HuH-7.5 (cell line): ENCODE data around the gene PTPRJ.

Source experiments
- DNase-seq: peaks from one replicate; pipeline ENCODE4 v3.0.0; 2011; ENCODE audit warnings: low spot score

PTPRJ gene

GRCh38 chr11:47994417-47994816 is 14.1 kb downstream of the PTPRJ start:
- no peak for DNase-seq

GRCh38 chr11:47995360-47995769 is 15.0 kb downstream of the PTPRJ start:
- no peak for DNase-seq

DNA sequence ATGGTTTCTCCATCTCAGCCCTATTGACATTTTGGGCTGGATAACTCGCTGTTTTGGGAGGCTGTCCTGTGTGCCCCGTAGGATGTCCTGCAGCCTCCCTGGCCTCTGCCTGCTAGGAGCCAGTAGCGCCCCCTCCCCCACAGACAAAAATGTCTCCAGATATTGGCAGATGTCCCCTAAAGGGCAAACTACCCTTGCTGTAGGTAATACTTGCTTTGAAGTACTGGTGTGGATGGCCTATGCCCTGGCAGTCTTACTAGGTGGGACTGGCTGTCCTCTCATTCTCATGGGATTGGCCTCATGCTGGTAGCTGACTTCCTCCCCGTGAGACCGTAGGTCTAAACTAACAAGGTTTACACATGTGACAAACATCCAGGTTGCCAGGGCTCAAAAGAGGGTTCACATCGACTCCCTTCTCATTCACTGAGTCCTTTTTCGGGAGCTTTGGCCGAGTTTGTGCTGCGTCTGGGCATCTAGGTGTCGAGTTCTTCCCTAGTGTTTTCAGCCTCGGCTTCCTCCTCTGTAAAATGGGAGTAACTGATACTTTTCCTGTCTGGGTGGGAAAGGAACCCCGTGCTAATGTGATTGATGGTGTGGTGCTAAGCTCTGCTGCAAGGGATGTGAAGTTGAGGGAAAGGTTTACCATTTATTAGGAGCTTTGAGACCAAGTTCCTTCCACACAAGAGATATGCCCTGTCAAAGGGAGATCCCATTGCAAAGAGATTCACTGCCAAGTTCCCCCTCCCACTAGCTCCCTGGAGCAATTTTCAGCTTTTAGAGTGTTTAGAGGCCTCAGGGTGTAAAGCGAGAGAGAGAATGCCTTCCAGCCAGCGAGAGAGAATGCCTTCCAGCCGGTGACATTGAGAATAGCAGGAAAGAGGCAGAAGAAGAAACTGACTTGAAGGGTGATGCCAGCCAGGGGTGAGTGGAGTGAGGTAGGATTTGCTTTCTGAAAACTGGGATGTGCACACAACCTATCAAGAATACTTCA is 17.0 kb downstream of the PTPRJ start:
- no peak for DNase-seq

GRCh38 chr11:47998345-47998732 is 18.0 kb downstream of the PTPRJ start:
- no peak for DNase-seq

GRCh38 chr11:47998733-47999359 is 18.5 kb downstream of the PTPRJ start:
- DNase-seq = peak; percentile 20

DNA sequence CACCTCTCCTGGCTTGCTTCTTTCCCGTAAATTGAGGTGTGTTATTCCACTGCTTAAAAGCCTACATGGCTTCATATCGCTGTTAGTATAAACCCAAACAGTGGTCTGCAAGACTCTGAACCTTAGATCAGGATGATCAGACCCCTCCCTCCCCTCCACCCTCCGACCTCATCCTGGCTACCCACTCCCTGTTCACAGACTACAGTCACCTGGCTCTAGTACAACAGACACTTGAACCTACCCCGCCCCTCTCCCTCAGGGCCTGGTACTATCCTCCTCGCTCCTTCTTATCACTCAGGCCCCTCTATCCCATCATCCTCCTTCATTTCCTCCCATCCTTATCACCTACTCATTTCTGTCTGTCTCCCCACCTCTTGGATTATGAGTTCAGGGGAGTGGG is 20.1 kb downstream of the PTPRJ start:
- no peak for DNase-seq

DNA sequence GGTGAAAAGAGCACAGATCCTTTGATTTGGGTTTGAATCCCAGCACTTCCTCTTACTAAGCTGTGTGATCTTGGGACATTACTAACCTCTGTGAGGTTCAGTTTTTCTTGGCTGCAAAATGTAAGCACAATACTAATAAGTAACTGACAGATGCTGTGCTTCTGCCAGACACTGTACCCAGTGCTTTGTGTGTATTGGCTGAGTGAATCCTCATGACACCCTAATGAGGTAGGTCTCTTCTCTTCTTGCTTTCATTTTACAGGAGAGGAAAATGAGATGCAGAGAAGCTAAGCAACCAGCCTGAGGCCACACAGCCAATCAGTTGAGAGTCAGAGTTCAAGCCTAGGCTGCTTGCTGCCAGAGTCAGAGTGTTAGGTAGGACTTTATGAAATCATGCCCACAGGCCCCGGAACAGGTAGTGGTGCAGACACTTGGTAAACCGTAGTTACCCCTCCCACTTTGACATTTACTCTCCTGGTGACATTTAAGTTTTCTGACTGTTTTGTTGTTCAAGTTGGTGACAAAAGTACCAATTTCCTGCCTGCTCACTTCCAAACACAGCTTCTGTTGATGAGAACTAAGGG is 21.2 kb downstream of the PTPRJ start:
- DNase-seq = no peak

GRCh38 chr11:48002561-48002960 is 22.2 kb downstream of the PTPRJ start:
- no peak for DNase-seq

DNA sequence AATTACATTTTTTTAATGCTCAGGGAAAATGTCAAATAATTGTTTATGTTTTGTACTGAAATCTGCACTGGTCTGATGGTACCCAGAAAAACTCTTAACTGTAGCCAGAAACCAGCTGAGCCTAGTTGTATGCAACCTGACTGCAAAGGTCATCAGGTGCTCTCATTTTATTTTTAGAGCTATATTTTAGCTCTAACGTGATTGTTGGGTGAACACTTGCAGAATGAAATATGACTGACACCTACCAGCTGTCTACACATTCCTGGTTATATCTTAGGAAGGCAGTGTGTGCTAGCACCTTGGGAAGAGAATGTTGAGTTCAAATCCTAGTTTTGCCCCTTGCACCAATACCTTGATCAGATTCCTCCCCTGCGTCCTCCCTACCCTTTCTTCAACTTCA is 23.6 kb downstream of the PTPRJ start:
- no peak for DNase-seq

DNA sequence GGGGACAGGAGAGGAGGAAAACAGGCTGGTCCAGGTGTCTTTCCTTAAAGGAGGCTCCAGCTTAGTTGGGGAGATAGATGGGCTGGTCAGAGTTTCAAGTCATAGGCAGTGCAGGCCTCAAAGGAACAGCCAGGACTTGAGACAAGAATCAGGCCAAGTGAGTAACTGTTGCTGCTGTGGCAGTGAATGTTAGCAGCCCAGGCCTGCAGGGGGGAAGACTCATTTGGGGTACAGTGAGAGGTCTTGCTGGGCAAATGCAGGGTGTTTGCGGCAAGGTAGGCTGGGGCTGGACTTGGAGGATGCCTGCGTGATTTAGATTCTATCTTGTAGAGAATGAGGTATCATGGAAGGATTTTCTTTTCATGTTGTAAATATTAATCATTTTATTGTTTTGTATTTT is 24.1 kb downstream of the PTPRJ start:
- no peak for DNase-seq

GRCh38 chr11:48005136-48005535 is 24.8 kb downstream of the PTPRJ start:
- DNase-seq = no peak

DNA sequence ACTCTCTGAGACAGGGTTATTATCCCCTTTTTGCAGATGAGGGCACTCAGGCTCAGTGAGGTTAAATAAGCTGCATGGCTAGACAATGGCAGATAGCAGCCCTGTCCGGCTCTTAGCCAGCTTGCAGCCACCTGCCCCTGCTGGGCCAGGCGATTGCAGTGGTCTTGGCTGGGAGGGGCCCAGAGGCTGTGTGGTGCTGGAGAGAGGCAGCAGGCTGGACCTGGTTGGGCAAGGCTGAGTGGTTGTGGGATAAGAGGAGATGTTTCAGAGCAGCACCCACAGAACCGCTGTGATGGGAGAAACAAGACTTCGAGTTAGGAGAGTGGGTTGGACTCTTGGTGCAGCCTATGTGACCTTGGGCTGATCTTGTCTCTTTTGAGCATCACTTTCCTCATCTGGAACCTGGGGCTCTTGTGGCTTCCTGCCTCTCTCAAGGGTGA is 25.5 kb downstream of the PTPRJ start:
- no peak for DNase-seq

- DNase-seq = no peak
Observed at GRCh38 chr11:48006301-48006992, 26.1 kb downstream of the PTPRJ start.

DNA sequence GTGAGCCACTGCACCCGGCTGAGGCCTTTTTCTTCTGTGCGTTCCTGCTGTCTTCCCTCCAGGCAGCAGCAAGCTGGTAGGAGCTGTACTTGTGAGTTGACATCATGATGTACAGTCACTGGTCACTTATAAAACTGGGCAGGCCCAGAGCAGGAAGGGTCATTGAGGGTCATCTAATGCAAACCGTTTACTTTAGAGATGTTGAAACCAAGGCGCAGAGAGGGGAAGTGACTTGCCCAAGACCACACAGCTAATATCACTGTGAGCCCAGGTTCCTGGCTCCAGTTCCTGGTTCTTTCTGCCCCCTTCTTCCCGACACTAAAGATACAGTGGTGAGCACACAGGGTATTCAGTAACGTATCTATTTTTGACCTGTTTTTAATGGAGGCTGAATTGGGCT is 27.3 kb downstream of the PTPRJ start:
- peak; percentile 32 for DNase-seq

- no peak for DNase-seq
Observed at GRCh38 chr11:48008951-48009270, 28.6 kb downstream of the PTPRJ start.

GRCh38 chr11:48011102-48011797 is 30.9 kb downstream of the PTPRJ start:
- no peak for DNase-seq

GRCh38 chr11:48011798-48012391 is 31.5 kb downstream of the PTPRJ start:
- DNase-seq = no peak

DNA sequence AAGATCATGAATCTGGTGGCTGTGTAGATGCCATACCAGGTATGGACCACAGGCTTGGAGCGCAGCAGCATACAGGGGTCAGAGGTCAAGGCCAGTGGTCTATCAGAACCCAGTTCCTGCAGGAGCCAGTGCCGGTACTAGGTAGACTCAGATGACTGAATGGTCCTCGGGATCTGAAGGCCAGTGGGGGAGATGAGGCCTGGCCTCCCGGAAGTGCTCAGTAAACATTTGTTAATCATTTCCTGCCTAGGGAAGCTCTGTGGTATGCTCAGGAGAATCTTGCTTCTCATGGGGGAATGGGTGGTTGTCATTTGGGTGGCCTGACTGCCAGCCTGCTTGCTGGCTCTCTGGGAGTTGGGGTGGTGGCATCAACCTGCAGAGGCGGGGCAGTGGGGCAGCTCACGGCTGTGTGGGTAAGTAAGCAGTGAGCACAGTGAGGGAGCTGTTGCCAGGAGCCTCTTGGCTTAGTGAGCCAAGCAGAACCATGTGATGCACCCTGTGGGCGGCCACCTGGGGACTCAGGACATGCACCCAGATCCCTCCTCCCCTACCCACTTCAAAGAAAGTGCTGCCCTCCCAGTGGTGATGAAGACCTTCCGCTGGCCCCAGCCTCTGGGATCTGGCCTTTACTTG is 33.0 kb downstream of the PTPRJ start:
- peak; percentile 45 for DNase-seq

GRCh38 chr11:48014917-48015316 is 34.6 kb downstream of the PTPRJ start:
- no peak for DNase-seq

DNA sequence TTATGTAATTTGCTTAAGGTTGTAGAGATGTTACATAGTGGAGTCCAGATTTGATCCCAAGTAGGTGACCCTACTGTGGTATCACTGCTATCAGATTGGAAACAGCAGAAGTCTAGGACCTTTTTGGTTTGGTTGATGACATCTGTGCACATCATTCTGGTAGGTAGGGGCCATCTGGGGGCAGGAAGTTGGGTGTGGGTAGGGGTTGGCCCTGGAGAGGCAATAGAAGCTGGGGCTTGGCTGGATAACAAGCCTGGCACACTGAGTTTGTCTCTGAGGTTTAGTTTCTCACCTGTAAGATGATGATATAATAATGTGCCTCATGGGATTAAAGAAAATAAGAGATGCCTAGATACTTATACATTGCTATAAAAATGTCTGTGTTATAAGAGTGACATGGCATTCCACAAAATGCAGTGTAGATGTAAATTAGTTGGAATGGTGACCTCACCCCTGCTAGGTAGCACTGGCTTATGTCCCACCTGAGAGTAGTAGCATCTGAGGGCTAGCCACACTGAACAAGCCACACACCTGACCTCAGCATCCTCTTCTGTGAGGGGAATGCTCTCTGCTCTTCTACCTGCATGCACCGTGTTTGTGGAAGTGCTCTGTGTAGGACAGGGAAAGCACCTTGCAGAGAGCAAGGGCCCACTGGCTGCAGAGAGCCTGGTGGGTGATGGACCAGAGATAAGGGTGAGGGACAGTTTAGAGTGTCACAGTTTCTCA is 36.9 kb downstream of the PTPRJ start:
- DNase-seq = no peak
